GM18870 (cell line): Measurements from ENCODE around the gene GPC5.
"Not testable (repeated sequence)": the region's sequence is repeated elsewhere in the genome, so short reads cannot be mapped to it uniquely, and the experiment has no call there.

Source experiments
- ATAC-seq: cut with Tn5 transposase; IDR thresholded peaks from one replicate; pipeline ENCODE4 v1.9.1; 2021; ENCODE audit warnings: moderate library complexity; ENCODE audit not compliant: unreplicated experiment

Gene GPC5

DNA sequence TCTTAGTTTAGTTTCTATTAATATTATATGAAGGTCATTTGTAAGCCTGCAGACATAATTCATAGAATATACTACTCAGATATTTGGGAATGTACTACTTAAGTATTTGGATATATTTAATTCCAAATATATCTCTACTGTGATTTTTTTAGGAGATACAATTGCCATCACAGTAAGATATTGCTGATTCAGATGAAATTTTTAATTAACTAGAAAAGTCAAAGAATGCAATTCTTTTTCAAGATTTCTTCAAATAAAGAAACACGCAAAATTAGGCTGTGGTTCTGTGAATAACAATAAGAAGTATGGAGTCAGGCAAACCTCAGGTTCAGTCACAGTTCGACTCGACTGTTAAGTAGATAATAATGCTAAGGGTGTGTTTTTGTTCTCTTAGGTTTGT is 1277.8 kb downstream of the GPC5 start:
- no peak for ATAC-seq

DNA sequence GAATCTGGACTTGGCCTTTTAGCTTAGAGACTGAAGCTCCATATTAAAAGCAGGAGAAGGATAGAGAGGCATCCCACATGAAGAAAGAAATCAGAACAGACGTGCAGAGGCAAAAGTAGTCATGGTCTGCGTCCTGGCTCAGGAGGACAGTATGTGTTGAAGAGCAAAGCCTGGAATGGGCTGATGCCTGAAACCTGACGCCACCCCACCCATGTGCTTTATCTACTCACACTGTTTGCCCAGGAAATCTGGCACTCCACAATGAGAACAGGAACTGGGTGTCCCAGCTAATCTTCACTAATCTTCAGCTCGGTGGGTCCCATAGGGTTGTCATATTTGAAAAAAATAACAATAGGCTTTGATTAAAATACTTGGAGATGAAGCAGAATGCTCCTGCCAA is 1279.2 kb downstream of the GPC5 start:
- no peak for ATAC-seq

DNA sequence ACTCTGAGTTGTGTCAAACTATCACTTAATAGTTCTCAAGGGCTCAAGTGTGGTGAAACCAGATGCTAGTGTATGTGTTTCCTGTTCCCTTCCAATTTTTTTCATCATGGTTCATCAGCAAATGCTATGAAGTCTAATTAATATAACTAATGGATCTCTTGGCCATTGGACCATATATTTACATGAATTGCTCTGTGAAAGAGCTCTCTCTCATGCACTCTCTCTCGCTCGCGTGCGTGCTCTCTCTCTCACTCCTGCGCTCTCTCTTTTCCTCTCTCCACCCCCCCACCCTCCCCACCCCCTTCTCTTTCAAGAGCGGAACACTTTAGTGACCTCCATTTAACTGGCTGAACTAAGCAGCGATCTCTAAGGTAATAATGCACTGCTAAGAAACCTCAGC is 1281.2 kb downstream of the GPC5 start:
- ATAC-seq = no peak

DNA sequence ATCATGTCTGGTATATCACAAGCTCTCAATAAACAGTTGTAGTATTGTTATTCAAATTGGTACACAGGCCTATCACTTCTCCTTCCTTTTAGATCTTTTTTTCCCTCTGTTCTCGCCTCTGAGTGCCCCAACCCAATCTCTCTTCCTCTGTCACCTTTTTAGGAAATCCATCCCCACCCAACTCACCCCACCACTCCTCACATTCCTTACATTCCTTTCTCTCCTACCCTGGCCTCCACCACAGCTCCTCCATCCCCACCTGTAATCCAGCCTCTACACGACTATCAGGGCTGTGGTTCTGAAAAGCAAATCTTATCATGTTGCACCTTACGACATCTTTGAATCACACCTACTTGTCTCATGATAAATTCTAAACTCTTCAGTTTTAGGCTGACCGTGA is 1282.8 kb downstream of the GPC5 start:
- no peak for ATAC-seq

DNA sequence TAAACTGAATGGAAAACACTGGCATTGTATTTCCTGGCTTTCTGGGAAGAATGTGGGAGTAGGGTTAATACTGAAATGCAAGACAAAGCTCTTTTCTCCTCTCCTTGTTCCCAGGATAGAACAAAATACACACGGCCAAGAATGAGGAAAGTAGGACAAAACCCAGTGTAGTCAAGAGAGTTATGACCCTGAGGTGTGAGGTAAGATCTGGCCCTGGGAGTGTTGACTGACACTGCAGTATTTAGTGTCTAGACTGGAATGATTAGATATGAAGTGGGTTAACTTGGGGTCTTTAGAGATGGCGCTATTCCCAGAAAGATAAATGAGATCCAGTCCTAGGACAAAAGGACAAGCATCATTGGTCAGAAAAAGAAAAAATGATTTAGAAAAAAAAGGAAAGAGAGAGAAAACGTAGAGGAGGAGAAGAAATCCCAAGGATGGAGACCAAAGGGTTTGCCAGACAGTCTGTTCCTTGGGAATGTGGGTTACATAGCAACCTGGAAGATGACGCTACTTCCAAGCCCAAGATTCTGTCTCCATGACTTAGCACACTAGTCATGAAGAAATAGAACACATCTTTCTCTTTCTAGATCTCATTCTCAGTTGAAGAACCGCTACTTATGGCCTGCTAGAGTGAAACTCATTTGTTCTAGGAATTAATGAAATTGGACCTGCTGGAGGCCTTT is 1284.6 kb downstream of the GPC5 start:
- no peak for ATAC-seq

DNA sequence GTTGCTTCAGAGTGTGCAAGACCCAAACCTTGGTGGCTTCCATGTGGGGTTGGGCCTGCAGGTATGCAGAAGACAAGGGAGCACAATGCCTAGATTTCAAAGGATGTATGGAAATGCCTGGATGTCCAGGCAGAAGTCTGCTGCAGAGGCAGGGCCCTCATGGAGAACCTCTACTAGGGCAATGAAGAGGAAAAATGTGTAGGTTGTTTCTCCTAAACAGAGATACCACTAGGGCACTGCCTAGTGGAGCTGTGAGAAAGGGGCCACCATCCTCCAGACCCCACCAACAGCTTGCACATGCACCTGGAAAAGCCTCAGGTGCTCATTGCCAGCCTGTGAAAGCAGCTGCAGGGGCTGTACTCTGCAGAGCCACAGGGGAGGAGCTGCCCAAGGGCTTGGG is 1295.6 kb downstream of the GPC5 start:
- ATAC-seq = no peak

DNA sequence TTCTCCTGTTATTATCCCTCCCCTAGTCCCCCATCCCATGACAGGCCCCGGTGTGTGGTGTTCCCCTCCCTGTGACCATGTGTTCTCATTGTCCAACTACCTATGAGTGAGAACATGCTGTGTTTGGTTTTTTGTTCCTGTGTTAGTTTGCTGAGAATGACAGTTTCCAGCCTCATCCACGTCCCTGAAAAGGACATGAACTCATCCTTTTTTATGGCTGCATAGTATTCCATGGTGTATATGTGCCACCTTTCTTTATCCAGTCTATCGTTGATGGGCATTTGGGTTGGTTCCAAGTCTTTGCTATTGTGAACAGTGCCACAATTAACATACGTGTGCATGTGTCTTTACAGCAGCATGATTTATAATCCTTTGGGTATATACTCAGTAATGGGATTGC is 1297.4 kb downstream of the GPC5 start:
- not testable (repeated sequence) for ATAC-seq

DNA sequence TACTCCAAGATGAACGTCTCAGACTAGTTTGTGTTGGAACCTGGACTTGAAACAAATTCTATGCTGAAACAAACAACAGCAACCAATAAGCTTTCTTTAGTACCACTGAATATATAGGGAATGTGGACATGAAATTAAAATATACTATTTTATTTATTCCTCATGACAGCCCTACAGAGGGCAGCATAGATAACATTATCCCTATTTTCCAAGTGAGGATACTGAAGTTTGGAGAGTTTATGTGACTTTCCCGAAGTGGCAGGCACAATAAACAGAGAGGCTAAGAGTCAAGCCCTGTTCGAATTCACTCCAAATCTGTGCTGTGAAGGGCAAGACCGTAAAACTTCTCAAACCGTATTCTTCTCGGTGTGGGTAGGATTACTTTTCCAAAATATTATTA is 1318.3 kb downstream of the GPC5 start:
- ATAC-seq = no peak

DNA sequence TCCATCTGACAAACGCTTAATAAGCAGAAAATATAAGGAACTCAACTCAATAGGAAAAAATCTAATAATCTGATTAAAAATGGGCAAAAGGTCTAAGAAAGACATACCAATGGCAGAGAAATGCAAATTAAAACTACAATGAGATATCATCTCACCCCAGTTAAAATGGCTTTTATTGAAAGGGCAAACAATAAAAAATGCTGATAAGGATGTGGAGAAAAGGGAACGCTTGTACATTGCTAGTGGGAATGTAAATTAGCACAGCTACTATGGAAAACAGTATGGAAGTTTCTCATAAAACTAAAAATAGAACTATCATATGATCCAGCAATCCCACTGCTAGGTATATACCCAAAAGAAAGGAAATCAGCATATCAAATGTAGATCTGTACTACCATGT is 1319.4 kb downstream of the GPC5 start:
- ATAC-seq = no peak

DNA sequence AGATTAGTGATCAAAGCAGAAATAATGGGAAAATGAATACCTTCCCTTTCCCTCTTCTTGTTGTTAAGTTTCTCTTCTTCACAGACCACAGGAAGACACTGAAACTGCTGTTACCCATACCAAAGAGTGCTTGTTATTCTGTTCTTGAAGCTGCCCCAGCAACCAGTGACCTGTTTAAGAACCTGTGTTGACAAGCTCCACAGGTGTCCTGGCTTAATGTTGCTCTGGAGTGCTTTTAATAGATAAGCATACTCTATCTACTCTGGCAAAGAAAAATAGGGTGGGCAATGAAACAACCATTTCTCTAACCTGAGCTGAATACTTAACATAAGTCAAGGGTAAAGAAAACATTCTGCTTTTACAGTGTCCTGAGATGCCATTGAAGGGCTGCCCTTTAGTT is 1321.4 kb downstream of the GPC5 start:
- no peak for ATAC-seq

DNA sequence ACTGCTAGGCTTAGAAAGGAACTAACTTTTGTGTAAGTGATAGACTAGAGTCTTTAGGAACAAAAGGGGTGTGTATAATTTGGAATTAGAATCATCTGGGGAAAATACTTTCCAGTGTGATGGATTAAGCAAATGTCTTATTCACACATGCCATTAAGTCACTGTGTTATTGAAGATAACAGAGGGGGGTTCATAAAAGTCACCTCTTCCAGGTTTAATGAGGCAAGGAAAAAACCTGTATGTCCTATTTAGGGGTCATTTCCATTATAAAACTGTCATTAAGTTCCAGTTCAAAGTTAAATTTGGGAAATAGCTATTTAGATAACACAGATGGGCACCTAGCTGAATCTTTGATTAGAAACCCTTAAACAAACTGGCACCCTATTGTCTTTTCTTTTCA is 1323.2 kb downstream of the GPC5 start:
- no peak for ATAC-seq

DNA sequence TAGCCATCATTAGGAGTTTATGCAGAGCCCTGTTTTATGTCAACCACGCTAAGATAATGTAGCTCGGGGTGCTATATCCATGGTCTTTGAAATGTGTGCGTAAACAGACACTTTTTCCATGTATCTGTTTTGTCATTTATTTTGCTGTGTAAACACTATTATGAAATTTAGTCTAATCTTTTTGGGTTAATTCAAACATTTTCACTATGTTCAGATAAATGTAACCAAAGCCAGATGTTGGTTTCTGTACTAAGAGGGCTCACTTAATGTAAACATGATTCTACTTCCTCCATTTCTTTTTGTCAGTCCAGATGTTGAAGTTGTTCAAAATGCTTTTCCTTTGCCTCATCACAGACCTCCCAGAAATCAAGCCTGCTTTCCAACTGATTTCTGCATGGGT is 1328.7 kb downstream of the GPC5 start:
- no peak for ATAC-seq

DNA sequence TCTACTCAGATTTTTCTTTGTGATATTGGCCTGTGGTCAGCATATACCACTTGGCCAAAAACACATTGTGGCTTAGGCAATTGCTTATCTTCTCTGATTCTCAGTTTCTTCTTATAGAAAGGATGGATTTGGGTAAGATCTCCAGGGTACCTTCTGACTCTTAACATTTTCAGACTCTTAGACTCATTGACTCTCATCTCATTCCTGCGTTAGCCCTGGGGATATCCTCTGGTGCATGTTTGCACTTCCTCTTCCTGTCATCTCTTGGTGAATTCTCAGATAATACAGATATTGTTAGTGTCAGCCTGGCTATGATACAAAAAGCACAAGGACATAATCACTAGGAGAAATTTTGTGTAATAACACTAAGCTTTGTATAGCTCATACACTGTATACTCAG is 1335.6 kb downstream of the GPC5 start:
- ATAC-seq = no peak

DNA sequence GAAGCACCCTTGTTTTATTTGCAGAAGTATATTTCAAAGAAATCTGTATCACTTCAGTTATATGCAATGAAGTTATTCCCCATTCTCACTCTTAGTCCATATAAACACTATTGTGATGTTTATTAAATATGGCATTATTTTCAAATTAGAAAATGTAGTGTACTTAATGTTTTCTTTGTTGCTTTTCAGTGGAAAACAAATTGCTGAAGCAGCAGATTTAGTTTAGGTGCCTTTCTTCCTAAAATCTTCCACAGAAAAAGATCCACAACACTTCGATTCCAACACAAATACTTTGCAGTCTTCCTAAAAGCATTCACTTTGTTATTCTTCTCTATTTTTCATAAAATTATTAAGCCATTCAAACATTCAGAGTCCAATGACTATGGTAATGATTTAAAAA is 1336.1 kb downstream of the GPC5 start:
- no peak for ATAC-seq

DNA sequence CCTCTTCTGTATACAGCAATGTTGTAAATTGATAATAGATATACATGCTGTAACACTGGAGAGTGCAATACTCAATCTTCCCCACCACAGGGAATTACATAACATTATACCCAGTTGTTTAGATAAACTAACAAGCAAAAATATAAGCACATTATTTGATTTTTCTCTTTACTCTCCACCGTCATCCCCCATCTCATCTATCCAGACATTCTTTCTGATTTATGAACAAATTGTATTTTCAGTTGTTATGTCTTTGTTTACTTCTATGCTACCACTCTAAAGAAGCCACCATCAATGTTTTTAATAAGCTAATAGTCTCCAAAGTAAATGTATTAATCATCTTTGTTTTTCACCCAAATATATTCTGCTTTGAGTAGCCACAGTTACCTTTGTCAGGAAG is 1337.5 kb downstream of the GPC5 start:
- ATAC-seq = no peak

DNA sequence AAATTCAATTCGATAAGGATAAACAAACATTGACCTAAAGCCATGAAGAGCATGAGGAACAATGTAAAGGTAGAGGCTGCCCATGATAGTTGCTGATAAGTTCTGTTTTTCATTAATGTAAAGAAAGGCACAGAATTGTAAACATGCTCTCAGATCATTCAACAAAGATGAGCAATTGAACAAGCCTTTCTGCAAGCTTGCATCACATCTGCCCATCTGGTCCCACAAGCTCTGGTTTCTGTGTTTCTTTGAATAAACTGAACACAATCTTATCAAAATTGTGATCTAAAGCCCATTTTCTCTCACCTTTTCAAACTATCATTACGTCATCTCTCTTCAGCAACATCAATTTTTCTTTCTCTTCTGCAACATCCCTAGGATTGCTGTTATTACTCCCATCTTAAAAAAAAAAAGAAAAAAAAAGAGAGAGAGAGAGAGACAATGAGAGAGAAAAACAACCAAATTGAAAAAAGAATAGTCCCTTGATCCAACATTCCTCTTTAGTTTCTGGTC is 1340.9 kb downstream of the GPC5 start:
- no peak for ATAC-seq

DNA sequence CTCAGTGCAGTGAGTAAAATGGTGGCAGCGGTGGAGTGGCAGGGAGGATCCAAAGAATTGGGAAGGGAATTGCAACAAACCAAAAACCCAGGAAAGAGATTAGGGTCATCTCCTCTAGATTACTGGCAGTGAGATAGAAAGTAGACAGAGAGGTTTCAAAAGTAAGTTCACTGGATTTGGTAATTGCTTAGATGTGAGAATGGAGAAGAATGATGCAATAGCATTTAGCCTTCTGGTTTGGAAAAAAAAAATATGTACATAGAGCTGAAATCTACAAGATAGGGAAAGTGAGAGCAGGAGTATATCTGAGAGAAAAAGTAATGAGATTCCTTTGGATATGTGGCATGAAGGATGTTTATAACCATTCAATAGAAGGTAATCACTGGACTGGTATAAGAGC is 1345.6 kb downstream of the GPC5 start:
- no peak for ATAC-seq

DNA sequence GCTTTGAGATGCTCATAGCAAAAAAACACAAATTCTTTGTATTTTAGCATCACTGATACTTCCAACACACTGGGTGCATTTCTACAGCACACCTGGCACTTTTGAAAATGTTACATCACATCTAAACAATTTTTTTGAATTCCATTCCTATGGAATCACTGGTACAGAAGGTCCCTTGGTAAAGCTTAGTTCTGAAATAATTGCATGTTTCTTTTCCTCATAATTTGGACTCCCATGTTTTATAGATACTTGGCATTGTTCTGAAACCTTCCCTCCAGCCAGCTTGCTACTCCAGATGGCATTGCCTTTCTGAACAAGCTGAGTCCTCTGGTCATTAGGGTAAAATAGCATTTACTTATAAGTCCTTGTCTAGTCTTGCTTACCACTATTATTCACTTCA is 1346.8 kb downstream of the GPC5 start:
- ATAC-seq = no peak

DNA sequence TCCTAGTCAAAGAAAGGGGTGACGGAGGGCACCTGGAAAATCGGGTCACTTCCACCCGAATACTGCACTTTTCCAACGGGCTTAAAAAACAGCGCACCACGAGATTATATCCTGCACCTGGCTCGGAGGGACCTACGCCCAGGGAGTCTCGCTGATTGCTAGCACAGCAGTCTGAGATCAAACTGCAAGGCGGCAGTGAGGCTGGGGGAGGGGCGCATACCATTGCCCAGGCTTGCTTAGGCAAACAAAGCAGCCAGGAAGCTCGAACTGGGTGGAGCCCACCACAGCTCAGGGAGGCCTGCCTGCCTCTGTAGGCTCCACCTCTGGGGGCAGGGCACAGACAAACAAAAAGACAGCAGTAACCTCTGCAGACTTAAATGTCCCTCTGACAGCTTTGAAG is 1354.3 kb downstream of the GPC5 start:
- not testable (repeated sequence) for ATAC-seq

DNA sequence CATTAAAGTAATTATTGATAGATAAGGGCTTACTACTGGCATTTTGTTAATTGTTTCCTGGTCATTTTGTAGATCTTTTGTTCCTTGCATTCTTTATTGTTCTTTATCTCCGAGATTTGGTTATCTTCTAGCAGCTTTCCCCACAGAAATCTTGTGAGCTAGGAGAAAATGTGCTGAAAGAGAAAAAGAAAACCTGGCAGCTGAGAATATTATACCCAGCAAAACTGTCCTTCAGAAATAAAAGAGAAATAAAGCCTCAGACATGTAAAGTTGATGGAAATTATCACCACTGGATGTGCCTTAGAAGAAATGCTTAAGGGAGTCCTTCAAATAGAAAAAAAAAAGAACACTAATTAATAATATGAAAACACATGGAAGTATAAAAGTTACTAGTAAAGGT is 1363.3 kb downstream of the GPC5 start:
- ATAC-seq = no peak

DNA sequence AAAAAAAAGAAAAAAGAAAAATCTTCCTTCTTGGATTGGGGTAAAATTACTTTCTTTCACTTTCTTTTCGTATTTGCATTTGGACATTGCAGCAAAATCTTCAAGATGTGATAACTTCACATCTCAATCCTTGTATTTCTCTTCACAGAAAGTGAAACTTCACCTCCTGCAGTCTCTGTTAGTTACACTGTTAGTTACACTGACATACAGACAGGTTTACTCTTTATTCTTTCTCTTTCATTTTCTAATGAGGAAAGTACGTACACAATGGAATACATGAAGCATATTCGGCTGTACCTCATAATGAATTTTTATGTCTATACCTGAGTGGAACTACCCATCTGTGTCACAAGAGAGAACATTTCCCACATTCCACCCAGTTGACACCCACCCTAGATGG is 1369.0 kb downstream of the GPC5 start:
- ATAC-seq = no peak

DNA sequence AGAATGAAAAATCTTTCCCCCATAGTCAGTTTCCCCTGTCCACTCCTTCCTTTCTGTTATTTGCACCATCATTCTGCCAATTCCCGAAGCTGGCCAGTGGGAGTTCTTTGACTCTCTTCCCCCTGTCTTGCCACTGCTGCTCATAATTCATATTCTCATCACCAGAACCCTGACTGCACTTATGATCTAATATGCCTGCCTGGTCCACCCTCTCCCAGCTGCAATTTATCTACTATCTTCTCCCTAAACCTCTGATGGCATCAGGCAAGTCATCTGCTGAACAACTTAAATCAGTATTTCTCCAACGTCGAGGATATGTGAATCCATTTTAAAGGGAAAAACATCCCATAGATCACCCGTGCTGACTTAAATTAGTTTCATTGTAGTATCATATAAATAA is 1370.2 kb downstream of the GPC5 start:
- ATAC-seq = no peak

DNA sequence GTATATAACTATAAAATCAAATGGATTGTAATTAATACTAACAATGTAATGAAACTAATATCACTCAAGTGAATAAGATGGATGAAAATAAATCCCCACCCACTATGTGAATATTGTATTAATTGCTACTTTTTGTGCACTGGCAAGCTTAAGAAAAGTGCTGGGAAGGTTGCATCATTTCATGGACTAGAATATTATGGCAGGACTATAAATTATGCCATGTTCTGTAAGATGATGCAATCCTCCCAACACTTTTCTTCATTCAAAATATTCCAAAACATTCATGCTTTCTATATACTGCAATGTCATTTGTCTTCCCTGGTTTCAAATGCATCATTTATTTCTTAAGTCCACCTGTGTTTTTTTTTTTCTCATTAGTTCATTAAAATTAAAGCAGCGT is 1370.6 kb downstream of the GPC5 start:
- ATAC-seq = no peak
